Suppressor macrophage treated with lipopolysaccharide for 1 hour (primary cell): ENCODE results near the gene FOXD4L6.
A peak's percentile ranks its signal among the peaks of the same experiment; 100 is the strongest.
"Not testable (repeated sequence)": the region's sequence is repeated elsewhere in the genome, so short reads cannot be mapped to it uniquely, and the experiment has no call there.

Experiments
- DNase-seq, 3 donors: peaks; one replicate each; pipeline ENCODE4 v3.0.0-alpha.2; 2020 to 2022

Gene FOXD4L6

DNA sequence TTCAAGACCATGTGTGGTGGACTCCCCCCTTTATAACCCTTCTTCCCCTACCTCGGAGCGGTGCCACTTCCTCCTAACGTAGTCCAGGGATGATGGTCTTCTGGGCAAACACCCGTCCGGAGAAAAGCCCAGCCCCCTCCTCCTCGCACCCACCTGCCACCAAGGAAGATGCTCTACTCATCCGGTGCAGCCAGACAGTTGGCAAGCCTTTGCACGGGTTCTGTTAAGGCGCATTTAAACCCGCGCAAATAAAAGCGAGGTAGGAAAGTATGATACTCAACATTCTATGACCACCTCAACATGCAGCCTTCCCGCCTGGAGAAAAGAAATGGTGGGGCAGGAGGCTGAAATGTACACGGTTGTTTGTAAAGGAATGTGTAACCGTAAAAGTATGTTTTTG is at the start of gene FOXD4L6:
FOXD4L6 (minus strand) TSS at position 101 of the 400 bp plus-strand sequence. CDS start 298 bp downstream, outside the sequence.
- not testable (repeated sequence) for DNase-seq

DNA sequence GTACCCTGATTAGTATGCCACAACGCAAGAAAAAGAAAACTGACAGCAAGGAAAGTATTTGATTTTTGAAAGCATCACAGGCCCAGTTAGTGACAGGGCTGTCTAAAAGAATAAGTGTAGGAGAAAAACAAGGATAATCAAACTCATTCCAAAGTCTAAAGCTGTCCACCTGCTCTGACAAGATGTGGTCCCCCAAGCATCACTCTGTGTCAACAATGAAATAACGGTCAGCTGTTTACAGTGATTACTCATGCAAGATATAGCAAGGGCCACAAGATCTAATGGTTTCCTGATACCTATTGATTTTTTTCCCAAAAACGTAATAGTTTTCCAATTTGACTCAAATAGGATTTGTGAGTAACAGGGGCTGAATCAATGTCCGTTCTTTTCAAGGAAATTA is 46.5 kb upstream of the FOXD4L6 start:
- not testable (repeated sequence) for DNase-seq

DNA sequence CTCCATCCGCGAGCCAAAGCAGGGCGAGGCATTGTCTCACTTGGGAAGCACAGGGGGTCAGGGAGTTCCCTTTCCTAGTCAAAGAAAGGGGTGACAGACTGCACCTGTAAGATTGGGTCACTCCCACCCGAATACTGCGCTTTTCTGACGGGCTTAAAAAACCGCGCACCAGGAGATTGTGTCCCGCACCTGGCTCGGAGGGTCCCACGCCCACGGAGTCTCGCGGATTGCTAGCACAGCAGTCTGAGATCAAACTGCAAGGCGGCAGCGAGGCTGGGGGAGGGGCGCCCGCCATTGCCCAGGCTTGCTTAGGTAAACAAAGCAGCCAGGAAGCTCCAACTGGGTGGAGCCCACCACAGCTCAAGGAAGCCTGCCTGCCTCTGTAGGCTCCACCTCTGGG is 21.6 kb upstream of the FOXD4L6 start:
- DNase-seq = not testable (repeated sequence)

DNA sequence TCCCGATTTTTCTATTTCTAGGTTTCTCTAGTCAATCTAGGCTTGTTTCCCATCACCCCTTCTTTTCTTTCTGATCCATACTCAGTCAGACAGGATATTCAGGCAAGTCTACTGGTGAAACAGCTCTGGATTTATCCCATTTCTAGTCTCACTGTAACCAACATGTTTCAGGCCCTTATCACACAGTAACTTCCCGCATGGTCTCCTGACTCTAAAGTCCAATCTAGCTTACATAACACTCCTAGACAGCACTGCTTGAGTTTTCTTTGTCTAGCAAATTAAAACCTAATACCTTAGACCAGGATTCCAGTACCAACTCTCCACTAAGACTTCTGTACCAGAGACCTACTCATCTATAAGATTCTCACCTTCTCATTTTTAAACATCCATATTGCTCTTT is 13.4 kb upstream of the FOXD4L6 start:
- not testable (repeated sequence) for DNase-seq

DNA sequence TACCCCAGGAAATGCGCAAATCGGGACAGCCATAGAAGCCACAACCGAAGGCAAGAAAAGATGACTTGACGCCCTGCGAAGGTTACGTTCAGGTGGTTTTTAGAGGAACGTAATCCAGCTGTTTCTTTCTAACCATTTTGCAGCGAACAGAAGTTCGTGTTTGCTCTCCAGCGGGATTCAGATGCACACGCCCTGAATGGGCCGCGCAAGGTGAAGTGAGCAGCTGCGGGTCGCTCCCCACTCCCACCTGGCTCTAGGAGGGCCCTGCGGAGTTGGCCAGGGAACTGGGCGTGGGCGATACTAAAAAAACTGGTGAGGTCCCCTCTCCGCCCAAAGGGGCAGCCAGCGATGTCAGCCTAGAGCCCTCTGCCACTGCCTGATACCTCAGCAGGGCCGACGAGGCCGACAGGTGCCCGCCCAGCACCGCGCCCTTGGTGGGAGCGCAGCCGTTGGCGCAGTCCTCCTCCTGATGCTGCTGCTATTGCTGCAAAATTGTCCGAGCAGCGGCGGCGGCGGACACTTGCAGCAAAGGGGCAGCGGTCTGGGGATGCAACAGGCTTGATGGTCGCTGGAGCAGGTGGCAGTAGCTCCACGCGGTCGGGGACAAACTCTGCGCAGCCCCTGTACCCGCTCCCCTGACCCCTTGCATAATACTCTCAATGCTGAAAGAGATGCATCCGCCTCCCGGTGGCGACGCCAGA is 1.6 kb downstream of the FOXD4L6 start:
- not testable (repeated sequence) for DNase-seq

DNA sequence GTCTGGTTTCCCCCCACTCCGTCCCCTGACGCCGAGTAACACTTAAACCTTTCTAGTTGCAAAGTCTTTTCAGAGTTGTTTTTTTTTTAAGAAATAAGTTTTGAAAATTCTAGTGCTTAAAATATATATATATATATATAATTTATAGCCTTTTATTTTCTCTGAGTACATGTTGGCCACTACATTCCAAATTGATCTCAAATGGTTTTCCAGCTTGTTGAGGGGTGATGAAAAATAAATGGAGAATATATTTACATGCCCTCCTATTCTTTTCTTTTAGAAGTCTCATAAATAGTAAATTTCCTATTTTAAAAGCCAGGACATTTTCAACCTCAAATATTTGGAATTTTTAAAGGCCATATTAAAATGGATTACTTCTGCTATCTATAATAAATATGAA is 2.5 kb downstream of the FOXD4L6 start:
- DNase-seq = not testable (repeated sequence)

DNA sequence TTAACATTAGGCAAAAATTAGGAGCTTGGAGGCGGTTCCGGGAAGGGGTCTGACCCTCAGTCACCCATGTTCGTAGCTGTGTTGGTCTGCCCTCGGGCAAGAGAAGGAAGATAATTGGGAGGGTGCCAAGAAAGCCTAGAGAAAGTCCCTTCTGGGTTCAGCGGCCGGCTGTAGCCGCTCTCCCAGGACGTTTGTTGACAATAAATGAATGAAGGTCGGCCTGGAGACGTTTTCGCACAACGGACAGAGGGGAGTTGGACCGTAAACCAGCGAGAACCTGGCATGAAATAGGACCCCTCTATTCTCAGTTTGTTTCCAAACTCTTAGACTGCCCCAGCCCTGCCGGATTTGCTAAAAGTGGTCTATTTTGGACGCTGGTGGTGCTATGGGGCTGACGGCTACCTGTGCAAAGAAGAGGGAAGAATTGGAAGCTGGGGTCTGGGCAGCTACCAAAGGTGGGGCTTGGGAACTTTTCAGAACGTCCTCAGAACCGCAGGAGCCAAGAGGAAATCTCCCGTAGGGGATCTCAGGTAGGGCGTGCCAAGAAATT is 3.3 kb downstream of the FOXD4L6 start:
- DNase-seq = not testable (repeated sequence)

DNA sequence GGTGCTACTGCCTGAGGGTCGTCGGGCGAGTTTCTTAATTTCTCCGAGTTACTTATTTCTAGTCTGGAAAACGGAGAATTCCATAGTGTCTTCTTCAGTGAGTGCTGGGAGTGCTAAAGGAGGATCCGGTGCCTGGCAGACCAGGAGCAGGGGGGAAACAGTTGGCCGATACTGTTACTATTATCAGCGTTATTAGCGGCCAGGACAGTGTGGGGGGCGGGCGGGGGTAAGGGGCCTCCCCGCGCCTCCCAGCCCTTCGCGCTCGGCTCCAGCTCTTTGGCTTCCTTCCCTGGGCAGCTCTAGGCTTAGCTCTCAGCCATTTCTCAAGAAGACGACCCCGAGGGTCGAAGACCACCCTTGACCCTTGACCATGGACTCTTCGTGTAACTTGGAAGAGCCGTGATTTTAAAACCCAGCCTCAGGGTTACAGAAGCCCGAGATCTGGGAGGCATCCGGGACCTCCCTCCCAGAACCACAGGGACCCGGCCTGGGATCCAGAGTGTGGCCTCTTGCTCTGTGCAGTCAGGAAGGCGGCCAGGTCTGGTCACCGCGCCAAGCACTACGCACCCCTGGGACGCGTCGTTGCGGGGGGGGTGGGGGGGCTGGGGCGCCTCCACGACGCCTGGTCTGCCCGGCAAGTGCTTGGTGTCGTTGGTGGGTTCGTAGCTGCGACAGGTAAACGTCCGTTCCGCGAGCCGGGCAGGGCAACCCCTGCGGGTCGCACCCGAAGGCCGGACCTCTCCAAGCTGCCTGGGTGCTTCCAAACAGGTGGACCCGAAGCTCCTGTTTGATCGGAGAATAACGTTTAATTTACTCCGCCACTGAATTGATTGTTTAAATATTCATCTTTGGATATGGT is 4.0 kb downstream of the FOXD4L6 start:
- peak in 1 of 3 donors; percentile 0 for DNase-seq

DNA sequence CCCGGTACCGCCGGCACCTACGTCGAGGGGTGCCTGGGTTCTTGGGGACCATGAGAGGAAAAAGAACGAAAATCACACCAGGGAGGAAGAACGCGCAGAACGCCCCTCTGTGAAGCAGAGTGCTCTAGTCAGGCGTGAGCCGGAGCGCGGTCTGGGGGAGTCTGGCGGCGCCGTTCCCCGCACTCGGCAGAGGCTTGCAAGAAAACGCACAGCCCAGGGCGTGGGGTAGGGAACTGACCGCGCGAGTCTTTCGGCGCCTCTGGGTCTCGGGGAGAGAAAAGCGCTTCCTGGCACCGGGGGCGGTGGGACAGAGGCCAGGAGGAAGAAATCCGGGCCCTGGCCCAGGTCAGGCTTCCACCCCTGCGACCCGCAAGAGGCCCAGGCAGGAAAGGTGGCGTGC is 4.7 kb downstream of the FOXD4L6 start:
- DNase-seq = not testable (repeated sequence)

DNA sequence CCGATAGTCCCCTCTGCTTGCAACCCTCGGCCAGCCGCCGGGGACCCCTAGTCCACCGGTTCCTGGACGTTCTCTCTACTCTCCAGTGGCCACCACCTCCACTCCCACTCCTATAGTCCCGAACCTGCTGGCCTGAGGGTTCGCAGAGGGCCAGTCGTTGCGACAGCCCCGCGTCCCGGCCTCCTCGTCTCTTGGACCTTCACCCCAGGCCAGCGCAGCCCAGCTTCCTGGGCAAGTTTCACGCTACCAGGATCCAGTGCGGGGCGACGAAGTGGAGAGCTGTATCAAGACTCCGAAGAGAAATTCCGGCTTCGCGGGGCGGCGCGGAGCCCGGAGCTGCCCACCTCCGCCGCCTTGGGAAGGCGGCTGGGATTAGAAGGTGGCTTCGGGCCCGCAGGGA is 5.1 kb downstream of the FOXD4L6 start:
- not testable (repeated sequence) for DNase-seq

DNA sequence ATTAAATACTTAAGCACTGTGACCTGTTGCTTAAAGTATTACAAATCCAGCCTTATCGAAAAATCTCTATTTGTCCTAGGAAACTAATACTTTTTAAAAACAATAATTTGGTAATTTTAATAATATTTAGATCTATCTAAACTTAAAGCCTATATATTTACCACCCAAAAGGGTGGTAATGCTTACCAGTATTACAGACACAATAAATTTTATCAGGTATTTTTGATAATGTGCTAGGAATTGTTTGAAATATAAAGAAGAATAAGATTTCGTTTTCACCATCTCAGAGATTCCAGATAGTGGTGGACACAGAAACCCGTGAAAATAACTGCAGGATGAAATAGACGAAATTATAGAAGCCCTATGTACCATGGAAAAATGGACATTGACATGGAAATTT is 7.8 kb downstream of the FOXD4L6 start:
- not testable (repeated sequence) for DNase-seq

DNA sequence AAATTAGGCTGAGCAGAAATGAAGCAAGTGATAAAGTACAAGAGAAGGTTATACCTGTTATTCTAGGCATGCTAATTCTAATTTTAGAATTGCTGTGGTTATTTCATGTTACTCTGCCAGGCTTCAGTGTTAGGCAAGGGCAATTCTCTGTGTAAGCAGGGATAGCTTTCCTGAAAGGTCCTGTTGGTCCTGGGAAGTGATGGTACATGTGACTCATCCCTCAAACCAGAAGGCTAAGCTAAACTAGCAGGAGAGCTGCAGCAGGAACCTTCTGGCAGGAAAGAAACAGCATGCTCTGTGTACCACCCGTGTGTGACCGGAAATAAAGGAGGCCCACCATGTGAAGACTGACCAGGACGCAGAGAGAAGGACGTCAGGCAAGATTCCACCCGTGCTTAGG is 8.8 kb downstream of the FOXD4L6 start:
- not testable (repeated sequence) for DNase-seq

DNA sequence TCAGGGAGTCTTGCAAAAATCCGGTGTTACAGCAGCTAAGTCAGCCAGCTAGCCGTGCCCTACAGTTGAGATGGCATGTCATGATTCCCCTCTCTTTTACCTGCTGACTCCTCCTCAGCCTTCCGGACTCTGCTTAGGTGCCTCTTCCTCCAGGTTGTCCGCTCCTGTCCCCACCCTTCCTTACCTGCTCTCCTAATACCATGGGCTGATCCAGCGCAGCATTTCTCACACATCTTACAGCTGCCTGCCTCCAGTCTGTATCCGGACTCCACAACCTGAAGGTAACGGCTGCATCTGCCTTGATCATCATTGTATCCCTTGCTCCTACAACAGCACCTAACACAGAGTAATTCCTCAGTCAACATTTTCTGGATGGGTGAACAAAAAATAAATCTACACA is 9.2 kb downstream of the FOXD4L6 start:
- not testable (repeated sequence) for DNase-seq

DNA sequence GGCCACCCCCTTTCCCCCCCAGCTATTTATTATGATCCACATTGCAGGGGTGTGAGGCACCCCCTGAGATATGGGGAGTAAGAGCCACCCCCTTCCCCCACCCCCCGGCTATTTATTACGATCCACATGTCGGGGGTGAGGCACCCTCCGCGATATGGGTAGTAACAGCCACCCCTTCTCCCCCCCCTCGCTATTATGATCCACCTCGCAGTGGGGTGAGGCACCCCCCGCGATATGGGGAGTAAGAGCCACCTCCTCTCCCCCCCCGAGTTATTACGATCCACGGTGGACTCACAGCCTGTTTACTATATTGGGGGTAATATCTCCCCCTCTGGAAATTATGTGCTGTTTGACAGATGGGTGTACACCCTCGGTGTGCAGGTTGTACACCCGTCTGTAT is 15.1 kb downstream of the FOXD4L6 start:
- DNase-seq = not testable (repeated sequence)

DNA sequence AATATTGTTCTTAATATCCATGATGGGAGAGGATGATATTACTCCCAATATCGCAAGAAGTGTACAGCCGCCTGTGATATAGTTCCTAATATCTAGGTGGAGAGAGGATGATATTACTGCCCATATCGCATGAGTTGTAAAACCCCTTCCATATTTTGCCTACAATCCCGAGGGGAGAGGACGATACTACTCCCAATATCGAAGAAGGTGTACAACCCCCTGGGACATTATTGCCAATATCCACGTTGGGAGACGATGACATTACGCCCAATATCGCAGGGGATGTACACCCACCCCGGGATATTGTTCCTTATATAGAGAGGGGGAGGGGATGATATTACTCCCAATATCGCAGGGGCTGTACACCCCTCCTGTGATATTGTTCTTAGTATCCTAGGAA is 17.1 kb downstream of the FOXD4L6 start:
- not testable (repeated sequence) for DNase-seq

DNA sequence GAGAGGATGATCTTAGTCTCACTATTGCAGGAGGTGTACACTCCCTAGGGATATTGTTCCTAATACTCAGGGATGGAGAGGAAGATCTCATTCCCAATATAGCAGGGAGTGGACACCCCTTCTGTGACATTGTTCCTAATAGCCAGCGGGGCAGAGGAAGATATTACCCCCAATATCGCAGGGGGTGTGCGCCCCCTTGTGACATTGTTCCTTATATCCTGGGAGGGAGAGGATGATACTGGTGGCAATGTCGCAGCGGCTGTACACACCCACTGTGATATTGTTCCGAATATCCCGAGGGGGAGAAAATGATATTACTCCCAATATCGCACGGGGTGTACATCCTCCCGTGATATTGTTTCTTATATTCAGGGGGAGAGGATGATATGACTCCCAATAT is 17.6 kb downstream of the FOXD4L6 start:
- peak; percentile 7 to 15 (median 10) for DNase-seq

DNA sequence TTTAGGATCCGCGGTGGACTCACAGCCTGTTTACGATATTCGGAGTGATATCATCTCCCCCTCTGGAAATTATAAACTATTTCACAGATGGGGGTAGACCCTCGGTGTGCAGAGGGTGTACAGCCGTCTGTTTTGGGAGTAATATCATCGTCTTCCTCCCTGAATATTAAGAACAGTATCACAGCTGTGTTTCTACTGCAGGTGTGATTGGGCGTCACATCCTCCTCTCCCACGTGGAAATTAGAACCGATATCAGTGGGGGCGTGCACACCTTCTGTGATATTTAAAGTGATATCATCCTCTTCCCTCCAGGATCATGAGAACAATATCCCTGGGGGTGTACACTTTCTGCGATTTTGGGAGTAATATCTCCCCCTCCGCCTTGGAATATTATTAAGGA is 19.2 kb downstream of the FOXD4L6 start:
- not testable (repeated sequence) for DNase-seq

DNA sequence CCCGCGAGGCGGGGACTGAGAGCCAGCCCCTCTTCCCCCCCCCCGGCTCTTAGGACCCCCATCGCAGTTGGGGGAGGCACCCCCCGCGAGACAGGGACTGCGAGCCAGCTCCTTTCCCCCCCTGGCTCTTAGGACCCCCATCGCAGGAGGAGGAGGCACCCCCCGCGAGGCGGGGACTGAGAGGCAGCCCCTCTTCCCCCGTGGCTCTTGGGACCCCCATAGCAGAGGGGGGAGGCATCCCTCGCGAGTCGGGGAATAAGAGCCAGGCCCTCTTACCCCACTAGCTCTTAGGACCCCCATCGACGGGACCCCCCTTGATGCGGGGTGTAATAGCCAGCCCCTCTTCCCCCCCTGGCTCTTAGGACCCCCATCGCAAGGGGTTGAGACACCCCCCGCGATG is 19.7 kb downstream of the FOXD4L6 start:
- DNase-seq = not testable (repeated sequence)

DNA sequence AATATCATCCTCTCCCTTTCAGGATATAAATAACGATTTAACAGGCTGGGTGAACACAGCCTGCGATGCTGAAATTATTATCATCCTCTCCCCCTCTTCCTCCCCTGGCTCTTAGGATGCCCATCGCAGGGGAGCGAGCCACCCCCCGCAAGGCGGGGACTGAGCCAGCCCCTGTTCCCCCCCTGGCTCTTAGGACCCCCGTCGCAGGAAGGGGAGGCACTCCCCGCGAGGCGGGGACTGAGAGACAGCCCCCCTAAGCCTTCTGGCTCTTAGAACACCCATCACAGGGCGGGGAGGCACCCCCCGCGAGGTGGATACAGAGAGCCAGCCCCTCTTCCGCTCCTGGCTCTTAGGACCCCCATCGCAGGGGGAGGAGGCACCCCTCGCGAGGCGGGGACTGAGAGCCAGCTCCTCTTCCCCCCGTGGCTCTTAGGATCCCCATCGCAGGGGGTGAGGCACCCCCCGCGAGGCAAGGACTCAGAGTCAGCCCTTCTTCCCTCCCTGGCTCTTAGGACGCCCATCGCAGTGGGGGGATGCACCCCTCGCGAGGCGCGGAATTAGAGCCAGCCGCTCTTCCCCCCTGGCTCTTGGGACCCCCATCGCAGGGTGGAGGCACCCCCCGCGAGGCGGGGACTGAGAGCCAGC is 21.9 kb downstream of the FOXD4L6 start:
- DNase-seq = not testable (repeated sequence)

DNA sequence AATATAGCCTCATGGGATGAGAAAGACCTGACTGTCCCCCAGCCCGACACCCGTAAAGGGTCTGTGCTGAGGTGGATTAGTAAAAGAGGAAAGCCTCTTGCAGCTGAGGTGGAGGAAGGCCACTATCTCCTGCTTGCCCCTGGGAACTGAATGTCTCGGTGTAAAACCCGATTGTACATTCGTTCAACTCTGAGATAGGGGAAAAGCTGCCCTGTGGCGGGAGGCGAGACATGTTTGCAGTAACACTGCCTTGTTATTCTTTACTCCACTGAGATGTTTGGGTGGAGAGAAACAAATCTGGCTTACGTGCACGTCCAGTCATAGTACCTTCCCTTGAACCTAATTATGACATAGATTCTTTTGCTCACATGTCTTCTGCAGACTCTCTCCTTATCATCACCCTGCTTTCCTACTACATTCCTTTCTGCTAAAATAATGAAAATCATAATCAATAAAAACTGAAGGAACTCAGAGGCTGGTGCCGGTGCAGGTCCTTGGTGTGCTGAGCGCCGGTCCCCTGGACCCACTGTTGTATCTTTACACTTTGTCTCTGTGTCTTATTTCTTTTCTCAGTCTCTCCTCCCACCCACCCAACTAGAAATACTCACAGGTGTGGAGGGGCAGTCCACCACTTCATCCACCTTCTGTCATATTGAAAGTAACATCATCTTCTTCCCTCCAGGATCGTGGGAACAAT is 22.8 kb downstream of the FOXD4L6 start:
- not testable (repeated sequence) for DNase-seq

DNA sequence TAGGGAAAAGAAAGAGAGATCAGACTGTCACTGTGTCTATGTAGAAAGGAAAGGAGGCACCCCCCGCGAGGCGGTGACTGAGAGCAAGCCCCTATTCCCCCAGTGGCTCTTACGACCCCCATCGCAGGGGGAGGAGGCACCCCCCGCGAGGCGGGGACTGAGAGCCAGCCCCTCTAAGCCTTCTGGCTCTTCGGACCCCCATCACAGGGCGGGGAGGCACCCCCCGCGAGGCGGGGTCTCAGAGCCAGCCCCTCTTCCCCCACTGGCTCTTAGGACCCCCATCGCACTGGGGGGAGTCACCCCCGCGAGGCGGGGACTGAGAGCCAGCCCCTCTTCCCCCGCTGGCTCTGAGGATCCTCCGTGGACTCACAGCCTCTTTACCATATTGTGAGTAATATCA is 23.9 kb downstream of the FOXD4L6 start:
- not testable (repeated sequence) for DNase-seq

DNA sequence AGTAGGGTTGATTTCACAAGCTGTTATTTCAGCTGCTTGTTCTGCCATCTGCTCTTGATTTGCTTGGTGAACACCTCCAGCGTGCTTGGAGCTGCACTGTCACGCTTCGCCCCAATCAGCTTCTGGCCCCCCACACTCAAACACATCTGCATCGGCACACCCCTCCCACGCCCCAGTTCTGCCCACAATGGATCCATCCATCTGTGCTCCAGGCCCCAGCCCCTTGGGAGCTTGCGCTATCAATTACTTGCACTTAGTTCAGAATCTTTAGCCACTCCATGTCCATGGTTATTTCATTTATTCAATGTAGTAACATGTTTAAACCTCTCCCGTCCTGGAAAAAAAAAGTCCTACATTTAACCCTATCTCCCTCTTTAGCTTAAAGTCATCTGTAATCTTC is 28.0 kb downstream of the FOXD4L6 start:
- DNase-seq = peak in 1 of 3 donors; percentile 10
